ENCODE data around the gene BUB3.

DNA sequence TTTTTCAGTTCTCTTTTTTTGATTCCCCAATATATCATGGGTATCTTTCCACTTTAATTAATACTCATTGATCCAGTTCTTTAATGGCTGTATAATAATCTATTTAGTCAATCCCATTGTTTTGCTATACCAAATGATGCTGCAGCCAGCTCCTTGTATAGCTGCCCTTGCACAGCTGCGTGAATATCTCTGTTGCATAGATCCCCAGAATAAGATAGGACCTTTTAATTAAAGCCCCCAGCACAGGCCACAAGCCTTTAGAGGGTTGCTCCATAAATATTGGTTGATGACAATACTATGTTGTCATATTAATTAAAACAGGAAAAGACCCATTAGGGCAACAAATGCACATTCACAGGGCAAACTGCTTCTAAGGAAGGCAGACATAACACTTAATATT is 57.9 kb downstream of the BUB3 start:
- TF ChIP-seq, protein P1, sequence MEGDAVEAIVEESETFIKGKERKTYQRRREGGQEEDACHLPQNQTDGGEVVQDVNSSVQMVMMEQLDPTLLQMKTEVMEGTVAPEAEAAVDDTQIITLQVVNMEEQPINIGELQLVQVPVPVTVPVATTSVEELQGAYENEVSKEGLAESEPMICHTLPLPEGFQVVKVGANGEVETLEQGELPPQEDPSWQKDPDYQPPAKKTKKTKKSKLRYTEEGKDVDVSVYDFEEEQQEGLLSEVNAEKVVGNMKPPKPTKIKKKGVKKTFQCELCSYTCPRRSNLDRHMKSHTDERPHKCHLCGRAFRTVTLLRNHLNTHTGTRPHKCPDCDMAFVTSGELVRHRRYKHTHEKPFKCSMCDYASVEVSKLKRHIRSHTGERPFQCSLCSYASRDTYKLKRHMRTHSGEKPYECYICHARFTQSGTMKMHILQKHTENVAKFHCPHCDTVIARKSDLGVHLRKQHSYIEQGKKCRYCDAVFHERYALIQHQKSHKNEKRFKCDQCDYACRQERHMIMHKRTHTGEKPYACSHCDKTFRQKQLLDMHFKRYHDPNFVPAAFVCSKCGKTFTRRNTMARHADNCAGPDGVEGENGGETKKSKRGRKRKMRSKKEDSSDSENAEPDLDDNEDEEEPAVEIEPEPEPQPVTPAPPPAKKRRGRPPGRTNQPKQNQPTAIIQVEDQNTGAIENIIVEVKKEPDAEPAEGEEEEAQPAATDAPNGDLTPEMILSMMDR (IDR thresholded peaks at IDR 0.05; ENCODE audit: borderline replicate concordance, extremely low read depth, low read length, poor library complexity, severe bottlenecking) = no peak
- no peak for TF ChIP-seq EZH2 (IDR thresholded peaks at IDR 0.05; ENCODE audit: borderline replicate concordance, low read depth, low read length, severe bottlenecking)
